Upper lobe of right lung (tissue), 1 donor: Measurements from ENCODE around the gene PRDM15. TPM values are rescaled to one million over a fixed set of nuclear protein-coding genes. Genes with fewer than 3 reads are reported as not detected.

ENCODE experiments used
- ATAC-seq: fragments of 200-7000 bp; cut with Tn5 transposase; one replicate; pipeline ENCODE4 v1.9.1; 2020; ENCODE audit warnings: mild to moderate bottlenecking, moderate library complexity
- DNase-seq: peaks from one replicate; pipeline ENCODE4 v3.0.0-alpha.2; 2020
- H3K27ac ChIP-seq: fragments of 200-600 bp; one replicate; pipeline ENCODE4 v1.8.0; 2022
- H3K27me3 ChIP-seq: fragments of 200-600 bp; one replicate; pipeline ENCODE4 v1.8.0; 2022; ENCODE audit warnings: mild to moderate bottlenecking
- H3K36me3 ChIP-seq: fragments of 200-600 bp; one replicate; pipeline ENCODE4 v1.8.0; 2022
- H3K4me1 ChIP-seq: fragments of 200-600 bp; one replicate; pipeline ENCODE4 v1.8.0; 2022
- H3K4me3 ChIP-seq: fragments of 200-600 bp; one replicate; pipeline ENCODE4 v1.8.0; 2022; ENCODE audit warnings: mild to moderate bottlenecking
- H3K9me3 ChIP-seq: fragments of 200-600 bp; one replicate; pipeline ENCODE4 v1.8.0; 2022
- intact Hi-C: fragments of 100-400 bp; cut with DNase I; formaldehyde crosslinking; loops from one replicate; pipeline ENCODE4 v1.11.0; 2022
- total RNA-seq: library from RNA; stranded (reverse); fragmentation: NEBNext Ultra II Directional; extraction: Animal tissue kit (Norgen Biotek cat#: 25700); gene quantifications from one replicate; pipeline ENCODE4 v1.2.1, GENCODE V29; 2021
- TF ChIP-seq, protein P1 (sequence below): fragments of 200-600 bp; IDR thresholded peaks from one replicate; pipeline ENCODE4 v1.8.0; 2022; ENCODE audit warnings: antibody characterized with exemption
- donor health status: DM: no; HTN: yes; CAD: no; lungs with severe emphysema.

PRDM15 gene
- total RNA-seq, 1 donor from 2014 or later: 7.4 TPM

DNA sequence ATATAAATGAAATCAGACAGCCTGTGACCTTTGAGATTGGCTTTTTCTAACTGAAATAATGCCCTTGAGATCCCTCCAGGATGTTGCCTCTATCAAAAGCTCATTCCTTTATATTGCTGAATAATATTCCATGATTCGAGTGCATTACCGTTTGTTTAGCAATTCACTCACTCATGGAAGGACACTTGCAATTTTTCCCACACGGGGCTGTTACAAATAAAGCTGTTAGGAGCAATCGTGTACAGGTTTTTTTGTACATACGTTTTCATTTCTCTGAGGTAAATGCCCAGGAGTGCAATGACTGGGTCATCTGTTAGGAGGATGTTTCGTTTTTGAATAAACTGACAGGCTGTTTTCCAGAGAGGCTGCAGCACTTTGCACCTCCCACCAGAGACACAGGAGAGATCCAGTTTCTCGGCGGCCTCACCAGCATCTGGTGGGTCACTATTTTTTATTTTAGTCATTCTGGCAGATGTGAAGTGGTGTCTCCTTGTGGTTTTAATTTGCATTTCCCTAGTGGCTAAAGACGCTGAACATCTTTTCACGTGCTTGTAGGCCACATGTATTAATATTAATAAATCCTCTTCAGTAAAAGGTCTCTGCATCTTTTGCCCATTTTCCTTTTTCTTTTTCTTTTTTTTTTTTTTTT lies 11.0 kb downstream of the PRDM15 start:
- intact Hi-C loops: no loop called here
- H3K27me3 ChIP-seq: no peaks in the 10 kb centered on the region
- TF ChIP-seq, protein P1, sequence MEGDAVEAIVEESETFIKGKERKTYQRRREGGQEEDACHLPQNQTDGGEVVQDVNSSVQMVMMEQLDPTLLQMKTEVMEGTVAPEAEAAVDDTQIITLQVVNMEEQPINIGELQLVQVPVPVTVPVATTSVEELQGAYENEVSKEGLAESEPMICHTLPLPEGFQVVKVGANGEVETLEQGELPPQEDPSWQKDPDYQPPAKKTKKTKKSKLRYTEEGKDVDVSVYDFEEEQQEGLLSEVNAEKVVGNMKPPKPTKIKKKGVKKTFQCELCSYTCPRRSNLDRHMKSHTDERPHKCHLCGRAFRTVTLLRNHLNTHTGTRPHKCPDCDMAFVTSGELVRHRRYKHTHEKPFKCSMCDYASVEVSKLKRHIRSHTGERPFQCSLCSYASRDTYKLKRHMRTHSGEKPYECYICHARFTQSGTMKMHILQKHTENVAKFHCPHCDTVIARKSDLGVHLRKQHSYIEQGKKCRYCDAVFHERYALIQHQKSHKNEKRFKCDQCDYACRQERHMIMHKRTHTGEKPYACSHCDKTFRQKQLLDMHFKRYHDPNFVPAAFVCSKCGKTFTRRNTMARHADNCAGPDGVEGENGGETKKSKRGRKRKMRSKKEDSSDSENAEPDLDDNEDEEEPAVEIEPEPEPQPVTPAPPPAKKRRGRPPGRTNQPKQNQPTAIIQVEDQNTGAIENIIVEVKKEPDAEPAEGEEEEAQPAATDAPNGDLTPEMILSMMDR: no peak
- no peaks in the 10 kb centered on the region for H3K9me3 ChIP-seq
- H3K4me1 ChIP-seq: no peaks in the 10 kb centered on the region
- ATAC-seq (no peak), DNase-seq (no peak)
- no peaks in the 10 kb centered on the region for H3K36me3 ChIP-seq
- H3K4me3 ChIP-seq: no peak overlapping the region
- H3K27ac ChIP-seq: no peak overlapping the region

DNA sequence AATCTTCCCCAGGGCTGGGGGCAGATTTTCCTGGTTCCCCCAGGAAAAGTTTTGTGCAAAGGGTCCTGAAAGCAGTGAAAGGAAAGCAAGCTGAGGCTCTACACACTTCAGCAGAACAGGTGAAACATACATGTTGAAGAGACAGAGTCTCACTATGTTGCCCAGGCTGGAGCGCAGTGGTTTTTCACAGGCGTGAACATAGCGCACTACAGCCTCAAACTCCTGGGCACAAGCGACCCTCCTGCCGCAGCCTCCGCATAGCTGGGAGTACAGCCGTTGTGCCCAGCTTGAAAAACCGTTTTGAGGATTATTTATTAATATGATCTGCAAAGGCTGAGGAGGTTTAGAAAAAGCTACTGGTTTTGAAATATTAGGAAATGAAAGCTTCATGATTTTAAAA lies 11.8 kb downstream of the PRDM15 start:
- Histone ChIP-seq H3K4me3 (no peak overlapping the region), H3K4me1 (no peaks in the 10 kb centered on the region), H3K27me3 (no peaks in the 10 kb centered on the region), H3K9me3 (no peaks in the 10 kb centered on the region), H3K27ac (no peak overlapping the region), H3K36me3 (no peaks in the 10 kb centered on the region)
- no peak for ATAC-seq
- TF ChIP-seq, protein P1: no peak
- DNase-seq: no peak
- intact Hi-C loops: no loop called here

DNA sequence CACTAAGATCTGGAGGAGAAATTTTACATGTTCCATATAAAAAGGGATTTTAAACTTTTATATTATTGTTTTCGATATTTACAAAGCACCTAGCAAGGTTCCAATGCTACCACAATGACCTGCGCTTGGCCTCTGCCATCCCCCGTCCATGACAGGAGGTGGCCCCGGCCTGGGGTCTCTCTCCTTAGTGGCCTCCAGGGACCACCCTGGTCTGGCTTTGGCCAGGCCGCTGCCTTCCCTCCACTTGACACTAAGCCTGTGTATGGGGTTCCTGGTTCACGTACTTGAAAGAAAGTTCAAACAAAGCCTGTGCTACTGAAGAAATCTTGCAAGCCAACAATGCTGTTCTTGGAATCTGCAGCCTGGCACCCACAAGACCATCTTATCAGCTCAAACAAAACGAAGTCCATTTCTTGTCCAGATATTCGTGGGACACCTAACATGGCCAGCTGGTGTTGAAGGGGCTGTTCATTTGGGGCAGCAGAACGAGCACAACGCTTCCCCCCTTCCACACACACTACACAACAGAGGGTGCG lies 12.8 kb downstream of the PRDM15 start:
- intact Hi-C loops: no loop called here
- H3K4me1 ChIP-seq: no peaks in the 10 kb centered on the region
- no peak overlapping the region for H3K4me3 ChIP-seq
- no peak overlapping the region for H3K27ac ChIP-seq
- no peaks in the 10 kb centered on the region for H3K9me3 ChIP-seq
- ATAC-seq (peak; percentile 37), DNase-seq (no peak)
- H3K27me3 ChIP-seq: no peaks in the 10 kb centered on the region
- H3K36me3 ChIP-seq: no peaks in the 10 kb centered on the region
- TF ChIP-seq, protein P1: no peak

DNA sequence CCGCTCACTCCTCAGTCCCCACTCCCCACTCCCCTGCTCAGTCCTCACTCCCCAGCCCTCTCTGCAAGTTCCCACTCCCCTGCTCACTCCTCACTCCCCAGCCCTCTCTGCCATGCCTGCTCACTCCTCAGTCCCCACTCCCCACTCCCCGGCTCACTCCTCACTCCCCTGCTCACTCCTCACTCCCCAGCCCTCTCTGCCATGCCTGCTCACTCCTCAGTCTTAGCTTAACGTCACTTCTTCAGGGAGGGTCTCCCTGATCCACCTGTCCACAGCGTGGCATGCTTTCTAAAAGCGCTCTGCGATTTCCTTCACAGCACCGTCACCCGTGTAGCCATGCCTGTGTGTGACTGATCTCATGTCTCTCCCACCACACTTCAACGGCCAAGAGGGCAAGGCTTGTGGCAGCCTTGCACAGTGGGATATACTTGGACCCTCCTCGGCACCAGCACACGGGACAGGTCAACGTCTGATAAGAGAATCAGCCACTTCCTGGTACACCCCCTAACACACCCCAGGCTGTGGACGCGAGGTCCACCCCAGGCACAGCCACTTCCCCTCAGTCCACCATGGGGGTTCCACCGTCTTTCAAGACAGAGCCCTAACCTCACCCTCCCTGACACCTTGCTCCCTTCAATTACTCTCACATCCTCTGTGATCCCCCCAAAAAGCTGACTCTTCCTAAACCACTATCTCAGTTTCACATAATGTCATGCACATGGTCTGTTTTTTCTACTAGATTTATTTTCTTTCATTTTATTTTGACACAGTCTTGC lies 14.0 kb downstream of the PRDM15 start:
- DNase-seq (peak; percentile 48), ATAC-seq (peak; percentile 10)
- intact Hi-C loops: no loop called here

DNA sequence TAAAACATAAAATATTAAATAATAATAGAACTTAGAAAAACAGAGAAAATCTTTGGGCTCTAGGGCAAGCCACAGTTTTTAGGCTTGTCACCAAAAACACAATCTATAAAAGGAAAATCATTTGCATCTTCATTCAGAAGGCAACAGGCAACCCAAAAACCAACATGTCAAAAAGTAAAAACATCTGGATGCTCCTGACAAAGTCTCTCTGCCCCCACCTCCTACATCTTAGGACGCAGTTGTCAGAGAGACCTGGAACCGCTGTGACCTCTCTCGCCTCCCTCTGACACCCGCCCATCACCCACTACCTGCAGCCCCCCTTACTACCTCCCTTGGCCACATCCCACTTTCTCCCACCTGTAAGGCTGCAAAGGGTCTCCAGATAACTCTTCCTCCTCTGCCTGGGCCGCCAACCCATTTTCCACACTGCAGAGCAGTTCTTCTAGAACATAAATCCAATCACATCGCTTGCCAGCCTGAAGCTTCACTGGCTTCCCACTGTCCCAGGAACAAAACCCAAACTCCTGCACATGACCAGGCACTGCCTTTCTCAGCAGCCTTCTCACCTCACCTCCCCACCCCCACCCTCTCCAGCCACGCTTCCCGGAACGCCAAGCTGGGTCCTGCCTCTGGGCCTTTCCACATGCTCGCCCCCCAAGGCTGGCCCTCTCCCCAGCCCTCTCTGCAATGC lies 14.7 kb downstream of the PRDM15 start:
- no peak overlapping the region for H3K4me3 ChIP-seq
- intact Hi-C loops: no loop called here
- peaks cover under 1% of the 10 kb centered on the region for H3K36me3 ChIP-seq
- H3K27ac ChIP-seq: no peak overlapping the region
- H3K4me1 ChIP-seq: no peaks in the 10 kb centered on the region
- no peak for ATAC-seq
- no peaks in the 10 kb centered on the region for H3K9me3 ChIP-seq
- TF ChIP-seq, protein P1: no peak
- peak; percentile 31 for DNase-seq
- H3K27me3 ChIP-seq: no peaks in the 10 kb centered on the region

More for the DNA sequence above, 14.0 kb downstream of the PRDM15 start:
- H3K4me3 ChIP-seq: no peak overlapping the region
- H3K27me3 ChIP-seq: no peaks in the 10 kb centered on the region
- TF ChIP-seq, protein P1: no peak
- no peak overlapping the region for H3K27ac ChIP-seq
- H3K9me3 ChIP-seq: no peaks in the 10 kb centered on the region
- no peaks in the 10 kb centered on the region for H3K4me1 ChIP-seq
- H3K36me3 ChIP-seq: no peaks in the 10 kb centered on the region
